H1 (cell line): ENCODE data around the gene HS6ST3. TPM values are rescaled to one million over a fixed set of nuclear protein-coding genes. Genes with fewer than 3 reads are reported as not detected.

Experiments used
- CTCF ChIA-PET: fragments of 300-600 bp; sonication (Branson Sonifier 250); formaldehyde crosslinking; loops from one replicate; lab custom pipeline; 2021; ENCODE audit not compliant: partially characterized antibody; lab: Charles Lee
- POLR2A ChIA-PET: fragments of 300-600 bp; sonication (Branson Sonifier 250); formaldehyde crosslinking; loops from one replicate; lab custom pipeline; 2021; ENCODE audit warnings: inconsistent platforms; ENCODE audit not compliant: partially characterized antibody; lab: Charles Lee
- DNase-seq, 2 experiments: peaks; one replicate each; pipeline versions ENCODE4 v3.0.0 to v3.0.0-alpha.2; 2010 to 2022; ENCODE audit warnings: low spot score in 2 of 2, low read depth in 1 of 2, mixed read lengths in 1 of 2
- FAIRE-seq: peaks from 2 replicates; lab custom pipeline; 2011; peaks lifted over from hg19 to GRCh38; lab: Jason Lieb, UNC
- H2AFZ ChIP-seq: 2 replicates; pipeline ENCODE4 v1.8.1; 2012; ENCODE audit warnings: low read length, inconsistent platforms
- H2AK5ac ChIP-seq: 2 replicates; pipeline ENCODE4 v1.6.1; 2013; ENCODE audit warnings: low read depth, low read length
- H2BK120ac ChIP-seq: replicated peaks from 2 replicates; pipeline ENCODE3; 2013; ENCODE audit warnings: low read depth, low read length, inconsistent platforms
- H2BK12ac ChIP-seq: 2 replicates; pipeline ENCODE4 v1.6.1; 2013; ENCODE audit warnings: low read depth, low read length
- H2BK15ac ChIP-seq: 2 replicates; pipeline ENCODE4 v1.6.1; 2013; ENCODE audit warnings: low read length
- H2BK20ac ChIP-seq: 2 replicates; pipeline ENCODE4 v1.6.1; 2013; ENCODE audit warnings: low read length
- H2BK5ac ChIP-seq: 2 replicates; pipeline ENCODE4 v1.6.1; 2013; ENCODE audit warnings: low read depth, low read length
- H3K14ac ChIP-seq: 2 replicates; pipeline ENCODE4 v1.6.1; 2013; ENCODE audit warnings: inconsistent platforms; ENCODE audit not compliant: insufficient read length
- H3K18ac ChIP-seq: 2 replicates; pipeline ENCODE4 v1.6.1; 2013; ENCODE audit warnings: low read length; ENCODE audit errors: extremely low read depth
- H3K23ac ChIP-seq: 2 replicates; pipeline ENCODE4 v1.6.1; 2013; ENCODE audit warnings: inconsistent platforms; ENCODE audit not compliant: insufficient read length
- H3K23me2 ChIP-seq: 2 replicates; pipeline ENCODE4 v1.6.1; 2013; ENCODE audit warnings: low read depth, low read length
- H3K27ac ChIP-seq: 2 replicates; pipeline ENCODE4 v1.6.1; 2011; ENCODE audit warnings: low read depth, low read length, inconsistent platforms
- H3K27me3 ChIP-seq, 4 experiments: replicated peaks in 1 of 4; 1 replicate in 1 of 4; 2 replicates in 3 of 4; pipeline versions ENCODE4 v1.6.1 to v1.8.1; 2011 to 2013; ENCODE audit warnings: low read length in 3 of 4, mild to moderate bottlenecking in 3 of 4, inconsistent platforms in 2 of 4, mixed read lengths in 2 of 4, moderate library complexity in 1 of 4; ENCODE audit not compliant: control insufficient read depth in 3 of 4, insufficient read depth in 3 of 4; ENCODE audit errors: extremely low read depth in 1 of 4
- H3K36me3 ChIP-seq, 4 experiments: 2 replicates each; pipeline versions ENCODE4 v1.6.1 to v1.8.1; 2011 to 2013; ENCODE audit warnings: mild to moderate bottlenecking in 4 of 4, low read length in 3 of 4, moderate library complexity in 2 of 4, control low read depth in 1 of 4, inconsistent platforms in 1 of 4; ENCODE audit not compliant: insufficient read depth in 4 of 4, control insufficient read depth in 2 of 4
- H3K4ac ChIP-seq: replicated peaks from 2 replicates; pipeline ENCODE3; 2013; ENCODE audit warnings: low read length, low read depth, mixed read lengths, inconsistent platforms; ENCODE audit not compliant: insufficient read length
- H3K4me1 ChIP-seq, 4 experiments: replicated peaks in 1 of 4; 1 replicate in 1 of 4; 2 replicates in 3 of 4; pipeline versions ENCODE4 v1.6.1 to v1.8.1; 2011 to 2013; ENCODE audit warnings: low read length in 3 of 4, inconsistent platforms in 2 of 4, mixed read lengths in 1 of 4; ENCODE audit not compliant: insufficient read depth in 4 of 4, control insufficient read depth in 3 of 4
- H3K4me2 ChIP-seq, 2 experiments: 2 replicates each; pipeline versions ENCODE4 v1.6.1 to v1.8.1; 2011 to 2013; ENCODE audit warnings: low read depth in 2 of 2, low read length in 2 of 2, control low read depth in 1 of 2, inconsistent platforms in 1 of 2, mild to moderate bottlenecking in 1 of 2; ENCODE audit not compliant: insufficient read depth in 1 of 2
- H3K4me3 ChIP-seq, 4 experiments: fragments of 200-600, 300-600 bp in 1 of 4; sonication (generic), shearing (Covaris generic), sonication (Bioruptor Twin) in 1 of 4; 2 replicates each; pipeline versions ENCODE4 v1.5.1 to v1.8.1; 2011 to 2016; ENCODE audit warnings: low read length in 4 of 4, low read depth in 3 of 4, control low read depth in 2 of 4, inconsistent platforms in 2 of 4, mild to moderate bottlenecking in 2 of 4, mixed read lengths in 1 of 4, moderate library complexity in 1 of 4; ENCODE audit not compliant: insufficient read depth in 2 of 4; ENCODE audit errors: extremely low read depth in 1 of 4
- H3K56ac ChIP-seq: replicated peaks from 2 replicates; pipeline ENCODE3; 2013; ENCODE audit warnings: low read depth, mild to moderate bottlenecking, mixed read lengths, low read length, inconsistent platforms; ENCODE audit not compliant: insufficient read length
- H3K79me1 ChIP-seq: 2 replicates; pipeline ENCODE4 v1.6.1; 2013; ENCODE audit warnings: low read depth, low read length, control low read depth
- H3K79me2 ChIP-seq, 2 experiments: 2 replicates each; pipeline versions ENCODE4 v1.6.1 to v1.8.1; 2012 to 2013; ENCODE audit warnings: low read length in 2 of 2, mild to moderate bottlenecking in 2 of 2, inconsistent platforms in 1 of 2; ENCODE audit not compliant: insufficient read depth in 2 of 2, control insufficient read depth in 1 of 2
- H3K9ac ChIP-seq, 4 experiments: replicated peaks in 1 of 4; 1 replicate in 1 of 4; 2 replicates in 3 of 4; pipeline versions ENCODE4 v1.6.1 to v1.8.1; 2011 to 2013; ENCODE audit warnings: low read depth in 3 of 4, low read length in 3 of 4, control low read depth in 2 of 4, mild to moderate bottlenecking in 2 of 4, moderate library complexity in 2 of 4, inconsistent platforms in 1 of 4; ENCODE audit errors: extremely low read depth in 1 of 4
- H3K9me3 ChIP-seq, 2 experiments: 2 replicates each; pipeline versions ENCODE4 v1.6.1 to v1.8.1; 2012 to 2013; ENCODE audit warnings: mild to moderate bottlenecking in 2 of 2, moderate library complexity in 2 of 2, control low read depth in 1 of 2, inconsistent platforms in 1 of 2, low read depth in 1 of 2, low read length in 1 of 2, mixed read lengths in 1 of 2; ENCODE audit not compliant: insufficient read depth in 2 of 2
- H4K20me1 ChIP-seq, 2 experiments: replicated peaks in 1 of 2; 2 replicates each; pipeline versions ENCODE3 to v1.8.1; 2011 to 2013; ENCODE audit warnings: inconsistent platforms in 2 of 2, low read length in 2 of 2, mild to moderate bottlenecking in 1 of 2; ENCODE audit not compliant: insufficient read depth in 2 of 2, control insufficient read depth in 1 of 2
- H4K5ac ChIP-seq: 2 replicates; pipeline ENCODE4 v1.6.1; 2013; ENCODE audit warnings: low read length, low read depth, mixed read lengths, inconsistent platforms; ENCODE audit not compliant: insufficient read length
- H4K8ac ChIP-seq: 2 replicates; pipeline ENCODE4 v1.8.0; 2013; ENCODE audit warnings: mild to moderate bottlenecking, moderate library complexity, low read length, inconsistent platforms; ENCODE audit not compliant: insufficient read depth; ENCODE audit errors: extremely low read depth
- H4K91ac ChIP-seq: replicated peaks from 2 replicates; pipeline ENCODE3; 2013; ENCODE audit warnings: low read length, mixed read lengths, inconsistent platforms; ENCODE audit not compliant: insufficient read length
- CTBP2 ChIP-seq: IDR thresholded peaks from 2 replicates; pipeline ENCODE4 v1.7.0; 2011; ENCODE audit warnings: borderline replicate concordance, mild to moderate bottlenecking, moderate library complexity, mixed read lengths, low read length; ENCODE audit not compliant: insufficient read depth, insufficient read length
- KDM4A ChIP-seq: IDR thresholded peaks from one replicate; pipeline ENCODE4 v1.7.1; 2012; ENCODE audit warnings: low read depth, mild to moderate bottlenecking, moderate library complexity, low read length, inconsistent platforms; ENCODE audit not compliant: severe bottlenecking
- NANOG ChIP-seq: IDR thresholded peaks from 2 replicates; pipeline ENCODE4 v1.6.1; 2011; ENCODE audit warnings: low read length, low read depth, mild to moderate bottlenecking, inconsistent platforms; ENCODE audit not compliant: insufficient read depth, poor library complexity, severe bottlenecking
- POLR2AphosphoS5 ChIP-seq: IDR thresholded peaks from 2 replicates; pipeline ENCODE4 v1.6.1; 2011; ENCODE audit warnings: low read depth, low read length
- WGBS, 2 experiments: shearing (Covaris generic) in 1 of 2; methylation state at CpG; one replicate each; pipeline versions ENCODE4 v1.1.6 to v1.1.7; 2013 to 2015; ENCODE audit warnings: low lambda C conversion rate in 2 of 2, mixed read lengths in 2 of 2, inconsistent platforms in 1 of 2, low coverage in 1 of 2, missing lambda C conversion rate in 1 of 2; ENCODE audit not compliant: insufficient replicate concordance in 2 of 2, insufficient coverage in 1 of 2, insufficient read length in 1 of 2; ENCODE audit errors: extremely low coverage in 1 of 2, missing lambda C conversion rate in 1 of 2; 5-methylcytosine and 5-hydroxymethylcytosine counted together
- polyA plus RNA-seq, 7 experiments: library from polyadenylated mRNA; depleted of rRNA in 3 of 7; stranded (reverse) in 5 of 7; unstranded in 2 of 7; fragments of >200 nt in 5 of 7; fragments of 200-250 nt in 2 of 7; gene quantifications; 1 replicate in 5 of 7; 2 replicates in 1 of 7; 4 replicates in 1 of 7; pipeline versions ENCODE4 v1.2.1 to v1.2.3, GENCODE V29; 2011 to 2013; ENCODE audit warnings: missing spikeins in 2 of 7, mixed read lengths in 2 of 7
- total RNA-seq: library from RNA; stranded (reverse); fragmentation: NEBNext Ultra II Directional; extraction: Animal tissue kit (Norgen Biotek cat#: 25700); gene quantifications from 2 replicates; pipeline ENCODE4 v1.2.1, GENCODE V29; 2021

Gene HS6ST3
- total and polyA plus RNA-seq, 2 of the 8 experiments (the other 6 are each of a cell fraction or from before 2014, with no cell fraction given) = 0.45 to 1.2 TPM

DNA sequence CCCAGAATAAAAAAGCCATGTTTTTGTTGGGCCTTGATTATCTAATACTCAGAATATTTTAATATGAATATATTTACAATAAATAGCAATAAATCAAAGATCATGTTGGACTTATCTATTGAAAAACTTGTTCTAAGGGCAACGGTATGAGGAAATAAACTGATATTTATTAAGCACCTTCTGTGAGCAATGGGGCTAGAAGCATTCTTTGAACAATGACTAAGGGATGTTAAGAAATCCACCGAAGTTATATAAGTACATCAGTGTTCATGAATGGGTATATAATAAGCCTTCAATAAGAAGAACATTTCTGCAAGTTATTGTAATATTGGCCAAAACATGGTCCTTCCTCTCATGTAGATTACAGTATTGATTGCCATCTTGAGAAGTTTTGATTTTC lies 682.5 kb downstream of the HS6ST3 start:
- WGBS, 2 experiments = 88% methylated on average over 2 of the region's 2 CpGs; no CpG with 5 or more reads in 1 of the 2 experiments
- Histone ChIP-seq H3K27ac (no peak overlapping the region), H3K23ac (no peak overlapping the region), H2BK20ac (no peak overlapping the region), H3K23me2 (no peaks in the 10 kb centered on the region), H3K9me3 (no peaks in the 10 kb centered on the region), H2BK120ac (no peak overlapping the region), H3K79me1 (no peaks in the 10 kb centered on the region; the same call in 1 of the 2 replicates), H3K27me3 (no peaks in the 10 kb centered on the region), H3K4me2 (no peak overlapping the region), H3K4me1 (peaks cover 0 to 11% (median 8%) of the 10 kb centered on the region in 4 experiments; a peak in 4 of 7 replicates), H2AK5ac (no peak overlapping the region), H2BK12ac (no peak overlapping the region), H3K4me3 (no peak overlapping the region), H3K79me2 (no peaks in the 10 kb centered on the region), H2BK15ac (no peak overlapping the region), H3K4ac (no peak overlapping the region), H3K14ac (no peak overlapping the region), H4K20me1 (no peaks in the 10 kb centered on the region), H4K5ac (no peak overlapping the region), H3K36me3 (no peaks in the 10 kb centered on the region), H3K18ac (no peak overlapping the region), H2AFZ (no peak overlapping the region), H2BK5ac (no peak overlapping the region), H4K91ac (no peak overlapping the region), H4K8ac (no peak overlapping the region), H3K9ac (no peak overlapping the region), H3K56ac (no peak overlapping the region)
- ChIA-PET CTCF (interaction anchor here (0.9 kb wide), 1 partner anchor 9 kb away, joined by 4 read pairs; no protein-coding TSS in a partner anchor), POLR2A (interaction anchor here (0.6 kb wide), 1 partner anchor 20 kb away, joined by 3 read pairs; no protein-coding TSS in a partner anchor)
- DNase-seq = no peak
- FAIRE-seq = no peak
- no peak for TF ChIP-seq POLR2AphosphoS5
- TF ChIP-seq CTBP2 = no peak
- TF ChIP-seq KDM4A = no peak
- TF ChIP-seq NANOG = no peak
